ENCODE measurements around the gene VPREB1.

- no peak for TF ChIP-seq ZNF384 (IDR thresholded peaks at IDR 0.05)
- TF ChIP-seq HDGF (IDR thresholded peaks at IDR 0.05; ENCODE audit: borderline replicate concordance): no peak
- TF ChIP-seq FOXM1 (IDR thresholded peaks at IDR 0.05; ENCODE audit: borderline replicate concordance): no peak
- TF ChIP-seq ELF4 (IDR thresholded peaks at IDR 0.05): no peak
- TF ChIP-seq TARDBP (IDR thresholded peaks at IDR 0.05): no peak
These were observed 1.4 kb upstream of the VPREB1 start for GRCh38 chr22:22243033-22243680.

All from HEK293T (cell line).